Endodermal cell (in vitro differentiated cells): ENCODE results near the gene TMTC1. TPM values are rescaled to one million over a fixed set of nuclear protein-coding genes. Genes with fewer than 3 reads are reported as not detected.

ENCODE experiments used
- DNase-seq: peaks from one replicate; pipeline ENCODE4 v3.0.0-alpha.2; 2017
- H3K27ac ChIP-seq: 2 replicates; pipeline ENCODE4 v1.5.1; 2013; ENCODE audit warnings: mild to moderate bottlenecking, low read depth, low read length, moderate library complexity
- H3K27me3 ChIP-seq: 2 replicates; pipeline ENCODE4 v1.6.1; 2013; ENCODE audit warnings: mild to moderate bottlenecking, low read length, moderate library complexity; ENCODE audit not compliant: insufficient read depth, control insufficient read depth, poor library complexity, severe bottlenecking
- H3K36me3 ChIP-seq: 2 replicates; pipeline ENCODE4 v1.7.0; 2013; ENCODE audit warnings: mild to moderate bottlenecking, low read length, moderate library complexity; ENCODE audit not compliant: control insufficient read depth, insufficient read depth
- H3K4me1 ChIP-seq: one replicate; pipeline ENCODE4 v1.7.0; 2013; ENCODE audit warnings: low read length; ENCODE audit not compliant: control insufficient read depth, insufficient read depth
- H3K4me3 ChIP-seq: 2 replicates; pipeline ENCODE4 v1.5.1; 2013; ENCODE audit warnings: mild to moderate bottlenecking, low read length, moderate library complexity
- H3K9ac ChIP-seq: 2 replicates; pipeline ENCODE4 v1.6.1; 2013; ENCODE audit warnings: mild to moderate bottlenecking, low read length, moderate library complexity; ENCODE audit not compliant: poor library complexity, severe bottlenecking; ENCODE audit errors: extremely low read depth
- H3K9me3 ChIP-seq: 2 replicates; pipeline ENCODE4 v1.6.1; 2013; ENCODE audit warnings: mild to moderate bottlenecking, low read length, moderate library complexity; ENCODE audit not compliant: control insufficient read depth
- H3K27ac Mint-ChIP-seq: 2 replicates; pipeline ENCODE4 v1.8.0; 2020; ENCODE audit warnings: mixed read lengths
- H3K27me3 Mint-ChIP-seq: 2 replicates; pipeline ENCODE4 v1.8.0; 2021; ENCODE audit warnings: mild to moderate bottlenecking, mixed read lengths; ENCODE audit not compliant: insufficient read depth
- H3K36me3 Mint-ChIP-seq: 2 replicates; pipeline ENCODE4 v1.8.0; 2020; ENCODE audit warnings: low read depth, mixed read lengths
- H3K4me1 Mint-ChIP-seq: 2 replicates; pipeline ENCODE4 v1.8.0; 2020; ENCODE audit warnings: mixed read lengths
- H3K4me3 Mint-ChIP-seq: 2 replicates; pipeline ENCODE4 v1.8.0; 2020; ENCODE audit warnings: mild to moderate bottlenecking, moderate library complexity, mixed read lengths
- H3K9me3 Mint-ChIP-seq: 2 replicates; pipeline ENCODE4 v1.8.0; 2020; ENCODE audit warnings: mild to moderate bottlenecking, mixed read lengths
- WGBS, 2 experiments: methylation state at CpG; one replicate each; pipeline versions ENCODE4 v1.1.5 to v1.1.7; 2013; ENCODE audit warnings: missing lambda C conversion rate in 2 of 2, mixed read lengths in 1 of 2; ENCODE audit not compliant: insufficient coverage in 1 of 2, insufficient read length in 1 of 2; 5-methylcytosine and 5-hydroxymethylcytosine counted together
- total RNA-seq, 2 donors: library from RNA; stranded (reverse); fragmentation: NEBNext Ultra II Directional in 1 of 2; extraction: Animal tissue kit (Norgen Biotek cat#: 25700) in 1 of 2; gene quantifications; 2 replicates in 1 of 2; 3 replicates in 1 of 2; pipeline ENCODE4 v1.2.1, GENCODE V29; 2021
- TF ChIP-seq, protein P1 (sequence below): fragments of 200-600 bp; sonication (generic); conservative IDR thresholded peaks from 2 replicates; pipeline ENCODE4 v1.5.0; 2021; ENCODE audit warnings: antibody characterized with exemption, mild to moderate bottlenecking

The TMTC1 gene
- total RNA-seq, 2 donors from 2014 or later, result 31.6 to 71.0 TPM

DNA sequence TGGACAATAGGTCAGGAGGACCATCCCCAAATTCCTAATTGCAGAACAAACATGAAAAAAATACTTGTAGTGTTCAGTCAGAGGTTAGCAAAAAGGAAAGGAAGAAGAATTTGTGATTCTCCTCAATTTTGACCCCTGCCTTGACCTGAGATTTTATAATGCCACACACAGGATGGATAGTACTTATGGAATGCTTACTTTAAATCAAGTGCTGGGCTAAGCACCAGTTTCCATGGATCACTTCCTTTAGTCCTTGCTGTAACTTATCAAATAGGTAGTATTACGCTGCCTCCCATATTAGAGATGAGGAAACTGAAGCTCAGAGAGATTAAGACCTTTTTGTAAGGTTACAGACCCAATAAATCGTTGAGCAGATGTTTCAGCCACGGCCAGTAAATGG lies 205.0 kb downstream of the TMTC1 start:
- TF ChIP-seq, protein P1, sequence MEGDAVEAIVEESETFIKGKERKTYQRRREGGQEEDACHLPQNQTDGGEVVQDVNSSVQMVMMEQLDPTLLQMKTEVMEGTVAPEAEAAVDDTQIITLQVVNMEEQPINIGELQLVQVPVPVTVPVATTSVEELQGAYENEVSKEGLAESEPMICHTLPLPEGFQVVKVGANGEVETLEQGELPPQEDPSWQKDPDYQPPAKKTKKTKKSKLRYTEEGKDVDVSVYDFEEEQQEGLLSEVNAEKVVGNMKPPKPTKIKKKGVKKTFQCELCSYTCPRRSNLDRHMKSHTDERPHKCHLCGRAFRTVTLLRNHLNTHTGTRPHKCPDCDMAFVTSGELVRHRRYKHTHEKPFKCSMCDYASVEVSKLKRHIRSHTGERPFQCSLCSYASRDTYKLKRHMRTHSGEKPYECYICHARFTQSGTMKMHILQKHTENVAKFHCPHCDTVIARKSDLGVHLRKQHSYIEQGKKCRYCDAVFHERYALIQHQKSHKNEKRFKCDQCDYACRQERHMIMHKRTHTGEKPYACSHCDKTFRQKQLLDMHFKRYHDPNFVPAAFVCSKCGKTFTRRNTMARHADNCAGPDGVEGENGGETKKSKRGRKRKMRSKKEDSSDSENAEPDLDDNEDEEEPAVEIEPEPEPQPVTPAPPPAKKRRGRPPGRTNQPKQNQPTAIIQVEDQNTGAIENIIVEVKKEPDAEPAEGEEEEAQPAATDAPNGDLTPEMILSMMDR, result no peak
- Histone ChIP-seq H3K27me3 (no peaks in the 10 kb centered on the region), H3K4me3 (no peak overlapping the region), H3K4me1 (peaks cover 8% of the 10 kb centered on the region), H3K9ac (no peak overlapping the region), H3K27ac (no peak overlapping the region), H3K36me3 (peaks cover 16% of the 10 kb centered on the region), H3K9me3 (no peaks in the 10 kb centered on the region)
- WGBS, 2 experiments, result 61 to 86% methylated on average over 1 to 3 of the region's 3 CpGs
- no peak overlapping the region for H3K27ac Mint-ChIP-seq
- DNase-seq, result no peak
- H3K4me3 Mint-ChIP-seq, result no peak overlapping the region
- H3K4me1 Mint-ChIP-seq, result peaks cover 18% of the 10 kb centered on the region
- H3K9me3 Mint-ChIP-seq, result no peaks in the 10 kb centered on the region
- no peaks in the 10 kb centered on the region for H3K27me3 Mint-ChIP-seq
- H3K36me3 Mint-ChIP-seq, result peaks cover 41% of the 10 kb centered on the region

DNA sequence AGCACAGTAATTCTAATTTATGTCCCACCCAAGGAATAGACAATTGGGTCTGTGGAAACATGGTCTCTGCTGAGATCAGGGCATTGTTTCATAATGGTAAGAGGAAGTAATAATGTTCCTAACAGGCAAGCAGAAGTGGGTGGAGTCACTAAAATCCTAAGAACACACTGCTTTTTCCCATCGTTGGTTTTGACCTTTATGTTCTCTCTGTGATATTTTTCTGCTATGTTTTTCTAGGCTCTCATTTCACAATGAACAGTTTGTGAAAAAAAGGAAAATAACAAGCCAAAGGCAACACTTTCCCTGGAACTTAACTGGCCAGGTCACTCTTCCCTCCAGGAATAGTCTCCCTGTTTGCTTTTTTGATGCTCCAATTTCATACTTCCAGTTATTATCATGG lies 205.7 kb downstream of the TMTC1 start:
- Histone ChIP-seq H3K36me3 (peaks cover 16% of the 10 kb centered on the region), H3K4me3 (no peak overlapping the region), H3K4me1 (peaks cover 14% of the 10 kb centered on the region), H3K27ac (no peak overlapping the region), H3K9me3 (no peaks in the 10 kb centered on the region), H3K9ac (no peak overlapping the region), H3K27me3 (no peaks in the 10 kb centered on the region)
- no peaks in the 10 kb centered on the region for H3K27me3 Mint-ChIP-seq
- no peak overlapping the region for H3K27ac Mint-ChIP-seq
- WGBS, 2 experiments, result 96 to 100% methylated on average over 1 of the region's 1 CpG
- no peaks in the 10 kb centered on the region for H3K9me3 Mint-ChIP-seq
- TF ChIP-seq, protein P1, result no peak
- H3K36me3 Mint-ChIP-seq, result peaks cover 41% of the 10 kb centered on the region
- DNase-seq, result no peak
- peaks cover 24% of the 10 kb centered on the region for H3K4me1 Mint-ChIP-seq
- no peak overlapping the region for H3K4me3 Mint-ChIP-seq

DNA sequence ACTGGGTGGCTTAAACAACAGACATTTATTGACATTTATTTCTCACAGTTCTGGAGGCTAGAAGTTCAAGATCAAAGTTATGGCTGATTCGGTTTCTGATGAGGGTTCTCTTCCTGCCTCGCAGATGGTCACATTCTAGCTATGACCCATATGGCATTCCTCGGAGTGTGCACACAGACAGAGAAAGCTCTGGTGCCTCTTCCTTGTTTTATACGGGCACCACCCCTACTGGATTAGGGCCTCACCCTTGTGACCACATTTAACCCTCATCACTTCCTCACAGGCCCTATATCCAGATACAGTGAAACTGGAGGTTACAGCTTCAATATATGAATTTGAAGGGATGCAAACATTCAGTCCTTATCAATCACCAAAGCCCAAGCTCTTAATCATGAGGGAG lies 209.2 kb downstream of the TMTC1 start:
- H3K4me3 Mint-ChIP-seq, result no peak overlapping the region
- H3K36me3 Mint-ChIP-seq, result peaks cover 47% of the 10 kb centered on the region
- H3K9me3 ChIP-seq, result no peaks in the 10 kb centered on the region
- H3K4me1 Mint-ChIP-seq, result peaks cover 29% of the 10 kb centered on the region
- H3K4me3 ChIP-seq, result no peak overlapping the region
- peaks cover 16% of the 10 kb centered on the region for H3K4me1 ChIP-seq
- H3K27ac ChIP-seq, result no peak overlapping the region
- H3K27me3 Mint-ChIP-seq, result no peaks in the 10 kb centered on the region
- peaks cover 23% of the 10 kb centered on the region for H3K36me3 ChIP-seq
- H3K9ac ChIP-seq, result peak overlapping the region; percentile 6
- 88 to 93% methylated on average over 3 to 4 of the region's 4 CpGs for WGBS, 2 experiments
- H3K27ac Mint-ChIP-seq, result peak overlapping the region; percentile 22
- DNase-seq, result no peak
- no peaks in the 10 kb centered on the region for H3K9me3 Mint-ChIP-seq
- TF ChIP-seq, protein P1, result no peak
- no peaks in the 10 kb centered on the region for H3K27me3 ChIP-seq
